Heart right ventricle (tissue), 16 donors: Measurements from ENCODE around the gene CFDP1. TPM values are rescaled to one million over a fixed set of nuclear protein-coding genes. Genes with fewer than 3 reads are reported as not detected.

ENCODE experiments used
- ATAC-seq, 8 donors: fragments of 200-7000 bp; cut with Tn5 transposase; one replicate each; pipeline ENCODE4 v1.9.1; 2020; ENCODE audit warnings: mild to moderate bottlenecking in 8 of 8, moderate library complexity in 8 of 8, moderate number of reproducible peaks in 1 of 8
- DNase-seq, 2 donors: peaks; one replicate each; pipeline ENCODE4 v3.0.0-alpha.2; 2020
- H3K27ac ChIP-seq, 10 donors: fragments of 200-600 bp; sonication (generic) in 2 of 10; one replicate each; pipeline versions ENCODE4 v1.5.0 to v1.8.0; 2020 to 2022; ENCODE audit warnings: mild to moderate bottlenecking in 3 of 10
- H3K27me3 ChIP-seq, 7 donors: fragments of 200-600 bp; one replicate each; pipeline ENCODE4 v1.8.0; 2021 to 2022; ENCODE audit warnings: mild to moderate bottlenecking in 2 of 7
- H3K36me3 ChIP-seq, 9 donors: fragments of 200-600 bp; sonication (generic) in 1 of 9; one replicate each; pipeline versions ENCODE4 v1.5.0 to v1.8.0; 2020 to 2022; ENCODE audit warnings: mild to moderate bottlenecking in 2 of 9
- H3K4me1 ChIP-seq, 9 donors: fragments of 200-600 bp; sonication (generic) in 1 of 9; one replicate each; pipeline versions ENCODE4 v1.5.0 to v1.8.0; 2020 to 2022; ENCODE audit warnings: mild to moderate bottlenecking in 4 of 9
- H3K4me3 ChIP-seq, 10 donors: fragments of 200-600 bp; sonication (generic) in 2 of 10; one replicate each; pipeline versions ENCODE4 v1.5.0 to v1.8.0; 2020 to 2022; ENCODE audit warnings: mild to moderate bottlenecking in 7 of 10, moderate library complexity in 2 of 10
- H3K9me3 ChIP-seq, 11 donors: fragments of 200-600 bp in 10 of 11; sonication (generic) in 2 of 11; one replicate each; pipeline versions ENCODE4 v1.5.0 to v1.8.0; 2013 to 2022; ENCODE audit warnings: mild to moderate bottlenecking in 2 of 11, control low read depth in 1 of 11, moderate library complexity in 1 of 11
- CTCF ChIP-seq, 9 donors: fragments of 200-600 bp; sonication (generic) in 2 of 9; IDR thresholded peaks; one replicate each; pipeline versions ENCODE4 v1.5.0 to v1.8.0; 2021 to 2022; ENCODE audit warnings: antibody characterized with exemption in 9 of 9, mild to moderate bottlenecking in 5 of 9, moderate library complexity in 1 of 9
- WGBS, 2 donors: extraction: QIAGEN DNeasy Blood & Tissue Kit; methylation state at CpG; one replicate each; pipeline ENCODE4 v1.1.7; 2013; ENCODE audit warnings: inconsistent platforms in 1 of 2; 5-methylcytosine and 5-hydroxymethylcytosine counted together
- intact Hi-C, 10 donors: fragments of 100-400 bp; cut with DNase I; formaldehyde crosslinking; loops; one replicate each; pipeline versions ENCODE4 v1.11.1 to v1.14.2; 2022
- polyA plus RNA-seq, 2 donors: library from polyadenylated mRNA; stranded (reverse); fragments of 200-250 nt; gene quantifications; one replicate each; pipeline ENCODE4 v1.2.3, GENCODE V29; 2013
- total RNA-seq, 10 donors: library from RNA; stranded (reverse); fragmentation: NEBNext Ultra II Directional in 3 of 10; extraction: Animal tissue kit (Norgen Biotek cat#: 25700) in 3 of 10; gene quantifications; one replicate each; pipeline versions ENCODE4 v1.2.1 to v1.2.4, GENCODE V29; 2021 to 2023
- donor health status: Arrhythmogenic right ventricular cardiomyopathy.
- donor health status: ischemic (EF 13 %, LVEDD 7.1; RV severe dilation, severe dysfunction).
- donor health status: healthy with polysubstance abuse.
- donor health status: DM: no; HTN: yes; CAD: no.
- donor health status: DM: no; HTN: no; CAD: no.
- donor health status: ischemic (EF 25% LVEDD 6.9; RV normal size, moderate dysfunction).
- donor health status: ischemic (EF 25% LVEDD 5.7; RV mildly dilated, moderate dysfunction).
- donor health status: healthy.
- donor health status: DM: yes; HTN: yes; CAD: no.
- donor health status: Ischemic cardiomyopathy.
- donor health status: ischemic (EF 35%, LVEDD 5.7; RV mildly dilated, moderate dysfunction).
- donor health status: nonischemic (EF 11% LVEDD 7.7; RV severe dilation, severe dysfunction).
- donor health status: DM: yes; HTN: yes; CAD: no.
- donor health status: PGD.
- donor health status: ischemic (EF 29% LVEDD 5.4; RV normal size, mild dysfunction).
- donor health status: nonischemic (EF 23%, LVEDD 6.1; RV moderate dilation, normal function).

CFDP1 gene
- total and polyA plus RNA-seq, 12 donors: 19.0 to 63.6 (median 25.0) TPM

GRCh38 chr16:75301804-75302203 is 131.5 kb downstream of the CFDP1 start:
- Histone ChIP-seq H3K4me1 (peaks cover 14 to 32% (median 28%) of the 10 kb centered on the region in 9 donors), H3K36me3 (peaks cover 0 to 65% (median 11%) of the 10 kb centered on the region in 9 donors), H3K9me3 (no peaks in the 10 kb centered on the region), H3K27me3 (no peaks in the 10 kb centered on the region), H3K27ac (no peak overlapping the region), H3K4me3 (no peak overlapping the region)
- WGBS, 2 donors: 93 to 100% methylated on average over 1 of the region's 1 CpG
- no peak for TF ChIP-seq CTCF (IDR thresholded peaks at IDR 0.05)
- no peak for DNase-seq
- intact Hi-C loops: loop anchor here in 4 of 10 donors (5.0 to 10.0 kb wide), 4 partner anchors 35 to 83 kb away; no protein-coding TSS in a partner anchor
- ATAC-seq: no peak

GRCh38 chr16:75298267-75298666 is 135.0 kb downstream of the CFDP1 start:
- Histone ChIP-seq H3K36me3 (peaks cover 0 to 76% (median 11%) of the 10 kb centered on the region in 9 donors), H3K4me1 (peaks cover 7 to 22% (median 10%) of the 10 kb centered on the region in 9 donors), H3K9me3 (no peaks in the 10 kb centered on the region), H3K4me3 (no peak overlapping the region), H3K27ac (peak overlapping the region in 1 of 10 donors; percentile 10), H3K27me3 (no peaks in the 10 kb centered on the region)
- WGBS, 2 donors: 76 to 80% methylated on average over 6 of the region's 6 CpGs
- ATAC-seq (no peak), DNase-seq (no peak)
- intact Hi-C loops: loop anchor here in 1 of 10 donors (5.0 kb wide), 1 partner anchor 41 kb away; no protein-coding TSS in a partner anchor
- no peak for TF ChIP-seq CTCF (IDR thresholded peaks at IDR 0.05)

GRCh38 chr16:75296606-75297005 is 136.7 kb downstream of the CFDP1 start:
- 5 to 20% methylated on average over 1 of the region's 1 CpG for WGBS, 2 donors
- no peak overlapping the region for H3K4me3 ChIP-seq
- no peaks in the 10 kb centered on the region for H3K9me3 ChIP-seq
- H3K4me1 ChIP-seq: peaks cover 7 to 22% (median 10%) of the 10 kb centered on the region in 9 donors
- DNase-seq (peak; percentile 21 to 85), ATAC-seq (peak; percentile 81 to 95 (median 90))
- peaks cover 0 to 80% (median 12%) of the 10 kb centered on the region in 9 donors for H3K36me3 ChIP-seq
- H3K27me3 ChIP-seq: no peaks in the 10 kb centered on the region
- TF ChIP-seq CTCF (IDR thresholded peaks at IDR 0.05): no peak
- peak overlapping the region in 9 of 10 donors; percentile 36 to 74 (median 60) for H3K27ac ChIP-seq
- intact Hi-C loops: loop anchor here in 1 of 10 donors (5.0 kb wide), 1 partner anchor 39 kb away; no protein-coding TSS in a partner anchor

- intact Hi-C loops: loop anchor here in 1 of 10 donors (5.0 kb wide), 1 partner anchor 38 kb away; no protein-coding TSS in a partner anchor
- Histone ChIP-seq H3K9me3 (no peaks in the 10 kb centered on the region), H3K27ac (peak overlapping the region in 1 of 10 donors; percentile 59), H3K4me1 (peaks cover 7 to 26% (median 11%) of the 10 kb centered on the region in 9 donors), H3K4me3 (no peak overlapping the region), H3K36me3 (peaks cover 0 to 77% (median 12%) of the 10 kb centered on the region in 9 donors), H3K27me3 (peaks cover 0 to 4% (median 0%) of the 10 kb centered on the region in 7 donors)
- 97 to 98% methylated on average over 6 of the region's 6 CpGs for WGBS, 2 donors
- TF ChIP-seq CTCF (IDR thresholded peaks at IDR 0.05): no peak
- ATAC-seq (no peak), DNase-seq (no peak)
These were observed 138.4 kb downstream of the CFDP1 start for GRCh38 chr16:75294773-75295459.
